ENCODE results near the gene LRIG1.

LRIG1 gene

DNA sequence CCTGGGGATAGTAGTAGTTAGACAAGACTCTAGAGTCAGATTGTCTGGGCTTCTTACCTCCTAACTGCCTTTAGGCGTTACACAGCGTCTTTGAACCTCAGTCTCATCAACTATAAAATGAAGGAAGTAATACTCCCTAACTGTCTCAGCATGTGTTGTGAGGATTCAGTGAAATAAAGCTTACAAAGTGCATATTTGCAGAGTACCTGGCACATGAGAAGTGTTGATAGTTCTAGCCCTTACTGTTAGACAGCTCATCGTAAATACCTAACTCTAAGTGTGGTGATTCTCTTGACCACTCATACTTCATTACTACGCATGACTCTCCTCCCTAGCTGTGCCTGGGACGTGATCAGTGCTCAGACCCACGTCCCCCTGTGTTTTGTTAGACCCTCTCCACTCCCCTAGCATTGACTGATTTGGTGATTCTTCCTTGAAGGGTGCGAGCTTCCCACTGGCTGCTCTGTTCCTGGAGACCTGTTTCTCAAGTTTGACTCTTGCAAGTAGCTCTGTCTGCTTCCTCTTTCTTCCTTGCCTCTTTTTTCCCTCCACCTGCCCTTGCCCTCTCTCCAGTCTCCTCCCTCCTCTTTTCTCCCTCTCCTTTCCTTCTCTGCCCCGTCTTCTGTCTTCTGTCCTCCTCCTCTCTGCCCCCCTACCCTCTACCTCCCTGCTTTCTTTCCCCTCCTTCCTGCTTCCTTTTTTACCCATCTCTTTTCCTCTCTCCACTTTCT, 155.8 kb downstream of the LRIG1 start:
- TF ChIP-seq TAF1 (IDR thresholded peaks at IDR 0.05; ENCODE audit: low read depth) = no peak
- TF ChIP-seq, protein P1, sequence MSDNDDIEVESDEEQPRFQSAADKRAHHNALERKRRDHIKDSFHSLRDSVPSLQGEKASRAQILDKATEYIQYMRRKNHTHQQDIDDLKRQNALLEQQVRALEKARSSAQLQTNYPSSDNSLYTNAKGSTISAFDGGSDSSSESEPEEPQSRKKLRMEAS (IDR thresholded peaks at IDR 0.05) = no peak
- TF ChIP-seq, protein P2, sequence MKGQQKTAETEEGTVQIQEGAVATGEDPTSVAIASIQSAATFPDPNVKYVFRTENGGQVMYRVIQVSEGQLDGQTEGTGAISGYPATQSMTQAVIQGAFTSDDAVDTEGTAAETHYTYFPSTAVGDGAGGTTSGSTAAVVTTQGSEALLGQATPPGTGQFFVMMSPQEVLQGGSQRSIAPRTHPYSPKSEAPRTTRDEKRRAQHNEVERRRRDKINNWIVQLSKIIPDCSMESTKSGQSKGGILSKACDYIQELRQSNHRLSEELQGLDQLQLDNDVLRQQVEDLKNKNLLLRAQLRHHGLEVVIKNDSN (IDR thresholded peaks at IDR 0.05) = no peak
- TF ChIP-seq TCF12 (IDR thresholded peaks at IDR 0.05; ENCODE audit: low read depth) = no peak
- TF ChIP-seq TEAD4 (IDR thresholded peaks at IDR 0.05) = no peak
- no peak for TF ChIP-seq ZBTB7A (IDR thresholded peaks at IDR 0.05; ENCODE audit: low read depth)
- no peak for TF ChIP-seq RAD21 (IDR thresholded peaks at IDR 0.05; ENCODE audit: low read depth)
- TF ChIP-seq, protein P3, sequence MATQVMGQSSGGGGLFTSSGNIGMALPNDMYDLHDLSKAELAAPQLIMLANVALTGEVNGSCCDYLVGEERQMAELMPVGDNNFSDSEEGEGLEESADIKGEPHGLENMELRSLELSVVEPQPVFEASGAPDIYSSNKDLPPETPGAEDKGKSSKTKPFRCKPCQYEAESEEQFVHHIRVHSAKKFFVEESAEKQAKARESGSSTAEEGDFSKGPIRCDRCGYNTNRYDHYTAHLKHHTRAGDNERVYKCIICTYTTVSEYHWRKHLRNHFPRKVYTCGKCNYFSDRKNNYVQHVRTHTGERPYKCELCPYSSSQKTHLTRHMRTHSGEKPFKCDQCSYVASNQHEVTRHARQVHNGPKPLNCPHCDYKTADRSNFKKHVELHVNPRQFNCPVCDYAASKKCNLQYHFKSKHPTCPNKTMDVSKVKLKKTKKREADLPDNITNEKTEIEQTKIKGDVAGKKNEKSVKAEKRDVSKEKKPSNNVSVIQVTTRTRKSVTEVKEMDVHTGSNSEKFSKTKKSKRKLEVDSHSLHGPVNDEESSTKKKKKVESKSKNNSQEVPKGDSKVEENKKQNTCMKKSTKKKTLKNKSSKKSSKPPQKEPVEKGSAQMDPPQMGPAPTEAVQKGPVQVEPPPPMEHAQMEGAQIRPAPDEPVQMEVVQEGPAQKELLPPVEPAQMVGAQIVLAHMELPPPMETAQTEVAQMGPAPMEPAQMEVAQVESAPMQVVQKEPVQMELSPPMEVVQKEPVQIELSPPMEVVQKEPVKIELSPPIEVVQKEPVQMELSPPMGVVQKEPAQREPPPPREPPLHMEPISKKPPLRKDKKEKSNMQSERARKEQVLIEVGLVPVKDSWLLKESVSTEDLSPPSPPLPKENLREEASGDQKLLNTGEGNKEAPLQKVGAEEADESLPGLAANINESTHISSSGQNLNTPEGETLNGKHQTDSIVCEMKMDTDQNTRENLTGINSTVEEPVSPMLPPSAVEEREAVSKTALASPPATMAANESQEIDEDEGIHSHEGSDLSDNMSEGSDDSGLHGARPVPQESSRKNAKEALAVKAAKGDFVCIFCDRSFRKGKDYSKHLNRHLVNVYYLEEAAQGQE (IDR thresholded peaks at IDR 0.05; ENCODE audit: low read depth) = no peak
- TF ChIP-seq CEBPB (IDR thresholded peaks at IDR 0.05) = no peak
- TF ChIP-seq FOXM1 (IDR thresholded peaks at IDR 0.05; ENCODE audit: borderline replicate concordance, low read depth) = no peak
- no peak for TF ChIP-seq EGR1 (IDR thresholded peaks at IDR 0.05)
- TF ChIP-seq EP300 (IDR thresholded peaks at IDR 0.05; ENCODE audit: borderline replicate concordance) = no peak
- no peak for TF ChIP-seq YY1 (IDR thresholded peaks at IDR 0.05; ENCODE audit: low read depth)
- no peak for TF ChIP-seq NFIC (IDR thresholded peaks at IDR 0.05)
- no peak for TF ChIP-seq CREB1 (IDR thresholded peaks at IDR 0.05; ENCODE audit: low read depth)

DNA sequence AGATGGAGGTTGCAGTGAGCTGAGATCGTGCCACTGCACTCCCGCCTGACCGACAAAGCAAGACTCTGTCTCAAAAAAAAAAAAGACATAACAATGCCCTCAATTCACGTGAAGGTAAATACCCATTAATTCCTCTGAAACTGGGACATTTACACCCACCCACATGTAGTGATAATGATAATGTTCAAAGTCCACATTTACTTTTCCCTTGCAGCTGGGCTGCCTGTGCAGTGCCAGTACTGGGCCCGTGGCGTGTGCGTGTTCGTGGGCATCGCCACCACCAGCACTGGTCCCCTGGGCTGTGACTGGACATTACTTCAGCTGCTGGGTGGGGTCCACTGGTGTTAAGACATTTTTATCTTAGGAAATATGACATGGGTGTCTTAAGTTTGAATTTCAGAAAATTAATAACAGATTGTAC, 156.4 kb downstream of the LRIG1 start:
- TF ChIP-seq EP300 (IDR thresholded peaks at IDR 0.05; ENCODE audit: borderline replicate concordance) = no peak
- TF ChIP-seq FOXM1 (IDR thresholded peaks at IDR 0.05; ENCODE audit: borderline replicate concordance, low read depth) = no peak
- TF ChIP-seq NFIC (IDR thresholded peaks at IDR 0.05) = no peak
- no peak for TF ChIP-seq TCF12 (IDR thresholded peaks at IDR 0.05; ENCODE audit: low read depth)
- no peak for TF ChIP-seq YY1 (IDR thresholded peaks at IDR 0.05; ENCODE audit: low read depth)
- no peak for TF ChIP-seq TEAD4 (IDR thresholded peaks at IDR 0.05)
- TF ChIP-seq, protein P2 (IDR thresholded peaks at IDR 0.05) = no peak
- no peak for TF ChIP-seq ZBTB7A (IDR thresholded peaks at IDR 0.05; ENCODE audit: low read depth)
- no peak for TF ChIP-seq CREB1 (IDR thresholded peaks at IDR 0.05; ENCODE audit: low read depth)
- TF ChIP-seq CEBPB (IDR thresholded peaks at IDR 0.05) = no peak
- TF ChIP-seq, protein P3 (IDR thresholded peaks at IDR 0.05; ENCODE audit: low read depth) = no peak
- no peak for TF ChIP-seq RAD21 (IDR thresholded peaks at IDR 0.05; ENCODE audit: low read depth)
- no peak for TF ChIP-seq TAF1 (IDR thresholded peaks at IDR 0.05; ENCODE audit: low read depth)
- TF ChIP-seq, protein P1 (IDR thresholded peaks at IDR 0.05) = no peak
- TF ChIP-seq EGR1 (IDR thresholded peaks at IDR 0.05) = no peak

DNA sequence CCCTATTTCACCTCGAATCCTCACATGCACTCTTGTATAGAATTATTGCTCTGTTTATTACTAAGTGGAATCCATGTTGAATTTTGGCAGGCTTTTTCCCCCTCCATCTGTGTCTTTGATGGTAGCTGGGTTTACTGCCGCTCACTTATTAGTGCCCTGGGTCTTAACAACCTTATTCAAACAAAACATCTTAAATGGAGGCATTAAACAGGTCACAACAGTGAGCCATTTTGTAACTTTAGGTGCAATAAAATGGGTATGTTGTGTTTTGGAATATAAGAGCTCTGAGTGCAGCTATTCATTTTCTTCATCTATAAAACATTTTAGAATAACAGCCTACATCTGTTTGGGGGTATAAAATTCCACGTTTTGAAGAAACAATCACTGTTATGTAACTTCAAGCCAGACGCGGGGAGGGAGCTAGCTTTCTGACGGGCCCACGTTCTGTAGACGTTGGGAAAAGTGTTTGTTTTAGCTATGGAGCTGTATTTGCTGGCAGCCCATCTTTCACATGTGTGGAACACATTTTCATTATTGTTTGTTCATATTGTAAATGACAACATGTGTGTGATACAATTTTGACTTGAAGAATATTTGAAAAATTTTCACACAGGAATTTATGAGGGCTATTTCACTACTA, 158.0 kb downstream of the LRIG1 start:
- TF ChIP-seq TCF12 (IDR thresholded peaks at IDR 0.05; ENCODE audit: low read depth) = no peak
- TF ChIP-seq, protein P2 (IDR thresholded peaks at IDR 0.05) = no peak
- TF ChIP-seq EGR1 (IDR thresholded peaks at IDR 0.05) = no peak
- no peak for TF ChIP-seq CEBPB (IDR thresholded peaks at IDR 0.05)
- TF ChIP-seq, protein P1 (IDR thresholded peaks at IDR 0.05) = no peak
- no peak for TF ChIP-seq FOXM1 (IDR thresholded peaks at IDR 0.05; ENCODE audit: borderline replicate concordance, low read depth)
- TF ChIP-seq RAD21 (IDR thresholded peaks at IDR 0.05; ENCODE audit: low read depth) = no peak
- TF ChIP-seq NFIC (IDR thresholded peaks at IDR 0.05) = no peak

DNA sequence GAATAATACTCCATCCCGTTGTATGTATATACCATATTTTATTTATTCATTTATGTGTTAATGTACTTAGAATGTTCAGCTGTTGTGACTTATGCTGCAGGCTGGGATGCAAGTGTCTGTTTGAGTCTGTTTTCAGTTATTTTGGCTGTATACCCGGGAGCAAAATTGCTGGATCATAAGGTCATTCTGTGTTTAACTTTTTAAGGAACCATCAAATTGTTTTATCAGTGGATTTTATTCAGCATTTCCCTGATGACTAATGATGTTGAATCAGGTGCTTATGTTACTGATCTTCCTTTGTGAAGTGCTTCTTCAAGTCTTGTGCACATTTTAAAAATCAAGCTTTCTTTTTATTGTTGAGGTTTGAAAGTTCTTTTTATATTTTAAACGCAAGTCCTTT, 161.9 kb downstream of the LRIG1 start:
- TF ChIP-seq EP300 (IDR thresholded peaks at IDR 0.05; ENCODE audit: borderline replicate concordance) (no peak), EGR1 (IDR thresholded peaks at IDR 0.05) (no peak)

DNA sequence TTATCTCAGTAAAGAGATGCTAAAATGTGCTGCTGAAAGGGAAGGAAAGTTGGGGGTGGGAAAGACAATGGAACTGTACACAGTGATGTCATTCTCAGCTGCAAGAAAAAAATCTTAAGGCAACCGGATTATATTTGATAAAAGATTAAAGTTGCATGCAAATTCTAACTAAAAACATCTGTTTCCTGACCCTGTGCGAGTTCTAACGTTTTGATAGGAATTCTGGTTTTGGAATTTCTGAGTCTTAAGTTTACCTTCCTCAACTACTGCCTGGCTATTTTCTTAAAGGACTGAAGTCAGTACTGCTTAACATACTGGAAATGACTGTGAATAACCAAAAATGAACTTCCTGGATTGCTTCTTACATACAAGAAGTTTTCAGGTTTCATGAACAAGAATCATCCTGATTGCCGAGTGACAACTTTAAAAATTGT, 164.5 kb downstream of the LRIG1 start:
- TF ChIP-seq, protein P3 (IDR thresholded peaks at IDR 0.05; ENCODE audit: low read depth) = no peak
- TF ChIP-seq EP300 (IDR thresholded peaks at IDR 0.05; ENCODE audit: borderline replicate concordance) = no peak
- TF ChIP-seq TCF12 (IDR thresholded peaks at IDR 0.05; ENCODE audit: low read depth) = no peak
- TF ChIP-seq, protein P1 (IDR thresholded peaks at IDR 0.05) = no peak
- no peak for TF ChIP-seq NFIC (IDR thresholded peaks at IDR 0.05)
- no peak for TF ChIP-seq EGR1 (IDR thresholded peaks at IDR 0.05)
- TF ChIP-seq ZBTB7A (IDR thresholded peaks at IDR 0.05; ENCODE audit: low read depth) = no peak

Data from Ishikawa (cell line).